Lung (tissue), 12 donors: ENCODE results near the gene HECTD1. TPM values are rescaled to one million over a fixed set of nuclear protein-coding genes. Genes with fewer than 3 reads are reported as not detected.

ENCODE experiments used
- ATAC-seq: fragments of 200-7000 bp; cut with Tn5 transposase; one replicate; pipeline ENCODE4 v1.9.1; 2020; ENCODE audit warnings: moderate number of reproducible peaks; ENCODE audit not compliant: insufficient read depth, low FRiP score
- DNase-seq, 3 donors: peaks; one replicate each; pipeline ENCODE4 v3.0.0-alpha.2; 2013 to 2017
- H3K27ac ChIP-seq, 2 donors: one replicate each; pipeline ENCODE4 v1.5.1; 2013; ENCODE audit warnings: mild to moderate bottlenecking in 2 of 2, moderate library complexity in 2 of 2, control low read depth in 1 of 2, inconsistent platforms in 1 of 2, low read depth in 1 of 2, low read length in 1 of 2
- H3K27me3 ChIP-seq, 3 donors: one replicate each; pipeline ENCODE4 v1.5.1; 2013; ENCODE audit warnings: low read length in 2 of 3; ENCODE audit not compliant: control insufficient read depth in 3 of 3, insufficient read depth in 3 of 3
- H3K36me3 ChIP-seq, 4 donors: one replicate each; pipeline ENCODE4 v1.5.1; 2013; ENCODE audit warnings: low read length in 4 of 4, mild to moderate bottlenecking in 1 of 4, moderate library complexity in 1 of 4; ENCODE audit not compliant: control insufficient read depth in 4 of 4, insufficient read depth in 4 of 4
- H3K4me1 ChIP-seq, 5 donors: one replicate each; pipeline ENCODE4 v1.5.1; 2013; ENCODE audit warnings: low read length in 5 of 5, mild to moderate bottlenecking in 2 of 5, moderate library complexity in 1 of 5; ENCODE audit not compliant: control insufficient read depth in 5 of 5, insufficient read depth in 5 of 5
- H3K4me3 ChIP-seq: one replicate; pipeline ENCODE4 v1.5.1; 2013; ENCODE audit warnings: mild to moderate bottlenecking, control low read depth, moderate library complexity
- H3K9ac ChIP-seq, 2 donors: one replicate each; pipeline ENCODE4 v1.5.1; 2013; ENCODE audit warnings: low read length in 2 of 2, control low read depth in 1 of 2; ENCODE audit not compliant: insufficient read depth in 1 of 2
- H3K9me3 ChIP-seq, 4 donors: one replicate each; pipeline ENCODE4 v1.5.1; 2013; ENCODE audit warnings: low read length in 3 of 4, mild to moderate bottlenecking in 1 of 4, moderate library complexity in 1 of 4; ENCODE audit not compliant: control insufficient read depth in 4 of 4, insufficient read depth in 3 of 4
- WGBS, 2 donors: extraction: QIAGEN DNeasy Blood & Tissue Kit; methylation state at CpG; one replicate each; pipeline ENCODE4 v1.1.7; 2013; 5-methylcytosine and 5-hydroxymethylcytosine counted together
- polyA plus RNA-seq, 2 donors: library from polyadenylated mRNA; stranded (reverse); fragments of 200-250 nt; gene quantifications; one replicate each; pipeline ENCODE4 v1.2.1, GENCODE V29; 2013
- total RNA-seq, 2 donors: library from RNA; depleted of rRNA in 1 of 2; stranded (reverse); fragments of >200 nt in 1 of 2; gene quantifications; one replicate each; pipeline ENCODE4 v1.2.1, GENCODE V29; 2014 to 2021
- TF ChIP-seq, protein P1 (sequence below): IDR thresholded peaks from 2 replicates; pipeline ENCODE4 v1.5.1; 2012; ENCODE audit warnings: mild to moderate bottlenecking; ENCODE audit errors: control extremely low read depth, extremely low read depth
- donor health status: control.
- donor health status: control.
- donor health status: Bipolar disorder and iron deficiency.
- donor health status: healthy.
- donor health status: DM: yes; HTN: yes; CAD: no.

The HECTD1 gene
- total and polyA plus RNA-seq, 4 donors: 44.8 to 399 (median 97.9) TPM

DNA sequence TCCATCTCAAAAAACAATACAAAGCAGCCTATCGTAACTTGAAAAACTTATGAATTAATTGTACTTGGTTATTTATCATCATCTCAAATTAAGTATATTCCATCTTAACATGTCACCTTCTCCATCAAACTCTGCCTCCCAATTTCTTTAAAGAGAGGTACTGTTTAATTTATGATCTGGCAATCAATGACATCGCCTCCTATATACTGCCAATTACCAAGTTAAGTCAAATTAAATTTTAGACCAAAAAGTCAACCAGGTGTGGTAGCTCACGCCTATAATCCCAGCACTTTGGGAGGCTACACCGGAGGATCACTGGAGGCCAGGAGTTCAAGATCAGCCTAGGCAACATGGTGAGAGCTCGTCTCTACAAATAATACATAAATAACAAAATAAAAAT is 37.7 kb downstream of the HECTD1 start:
- WGBS, 2 donors: 96 to 99% methylated on average over 5 of the region's 5 CpGs

DNA sequence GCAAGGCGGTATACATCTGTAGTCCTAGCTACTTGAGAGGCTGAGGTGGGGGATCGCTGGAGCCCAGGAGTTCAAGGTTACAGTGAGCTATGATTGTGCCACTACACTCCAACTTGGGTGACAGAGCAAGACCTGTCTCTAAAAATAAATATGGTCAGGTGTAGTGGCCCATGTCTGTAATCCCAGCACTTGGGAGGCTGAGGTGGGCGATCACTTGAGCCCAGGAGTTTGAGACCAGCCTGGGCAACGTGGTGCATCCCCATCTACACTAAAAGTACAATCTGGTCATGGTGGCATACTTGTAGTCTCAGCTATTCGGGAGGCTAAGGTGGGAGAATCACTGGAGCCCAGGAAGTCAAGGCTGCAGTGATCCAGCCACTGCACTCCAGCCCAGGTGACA is 40.6 kb downstream of the HECTD1 start:
- WGBS, 2 donors: 98 to 99% methylated on average over 5 of the region's 5 CpGs
- Histone ChIP-seq H3K36me3 (peaks cover 18 to 60% (median 27%) of the 10 kb centered on the region in 4 donors), H3K27me3 (no peaks in the 10 kb centered on the region), H3K4me3 (no peak overlapping the region), H3K9me3 (no peaks in the 10 kb centered on the region), H3K9ac (no peak overlapping the region), H3K4me1 (peaks cover 0 to 9% (median 3%) of the 10 kb centered on the region in 5 donors), H3K27ac (no peak overlapping the region)
- ATAC-seq: no peak
- DNase-seq: no peak
- TF ChIP-seq, protein P1, sequence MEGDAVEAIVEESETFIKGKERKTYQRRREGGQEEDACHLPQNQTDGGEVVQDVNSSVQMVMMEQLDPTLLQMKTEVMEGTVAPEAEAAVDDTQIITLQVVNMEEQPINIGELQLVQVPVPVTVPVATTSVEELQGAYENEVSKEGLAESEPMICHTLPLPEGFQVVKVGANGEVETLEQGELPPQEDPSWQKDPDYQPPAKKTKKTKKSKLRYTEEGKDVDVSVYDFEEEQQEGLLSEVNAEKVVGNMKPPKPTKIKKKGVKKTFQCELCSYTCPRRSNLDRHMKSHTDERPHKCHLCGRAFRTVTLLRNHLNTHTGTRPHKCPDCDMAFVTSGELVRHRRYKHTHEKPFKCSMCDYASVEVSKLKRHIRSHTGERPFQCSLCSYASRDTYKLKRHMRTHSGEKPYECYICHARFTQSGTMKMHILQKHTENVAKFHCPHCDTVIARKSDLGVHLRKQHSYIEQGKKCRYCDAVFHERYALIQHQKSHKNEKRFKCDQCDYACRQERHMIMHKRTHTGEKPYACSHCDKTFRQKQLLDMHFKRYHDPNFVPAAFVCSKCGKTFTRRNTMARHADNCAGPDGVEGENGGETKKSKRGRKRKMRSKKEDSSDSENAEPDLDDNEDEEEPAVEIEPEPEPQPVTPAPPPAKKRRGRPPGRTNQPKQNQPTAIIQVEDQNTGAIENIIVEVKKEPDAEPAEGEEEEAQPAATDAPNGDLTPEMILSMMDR: no peak

More for the DNA sequence above, 37.7 kb downstream of the HECTD1 start:
- Histone ChIP-seq H3K36me3 (peaks cover 17 to 65% (median 28%) of the 10 kb centered on the region in 4 donors), H3K27ac (no peak overlapping the region), H3K9ac (no peak overlapping the region), H3K4me3 (no peak overlapping the region), H3K27me3 (no peaks in the 10 kb centered on the region), H3K4me1 (peaks cover 0 to 11% (median 0%) of the 10 kb centered on the region in 5 donors), H3K9me3 (no peaks in the 10 kb centered on the region)
- TF ChIP-seq, protein P1: no peak
- ATAC-seq (no peak), DNase-seq (no peak)

DNA sequence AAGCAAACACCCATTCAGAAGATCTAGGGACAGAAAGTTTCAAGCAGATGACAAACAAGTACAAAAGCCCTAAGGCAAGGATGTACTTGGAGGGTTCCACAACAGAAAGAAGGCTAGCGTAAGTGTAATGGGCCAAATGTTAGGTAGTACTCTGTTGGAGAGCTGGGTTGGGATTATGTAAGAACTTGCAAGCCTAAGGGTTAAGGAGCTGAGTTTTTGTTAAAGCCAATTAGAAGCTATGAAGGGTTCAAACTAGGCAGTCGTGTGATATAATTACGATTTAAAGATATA is 41.4 kb downstream of the HECTD1 start:
- peaks cover 18 to 62% (median 29%) of the 10 kb centered on the region in 4 donors for H3K36me3 ChIP-seq
- no peak overlapping the region for H3K9ac ChIP-seq
- H3K9me3 ChIP-seq: no peaks in the 10 kb centered on the region
- peak in 1 of 3 donors; percentile 4 for DNase-seq
- 66 to 92% methylated on average over 3 of the region's 3 CpGs for WGBS, 2 donors
- TF ChIP-seq, protein P1: no peak
- ATAC-seq: no peak
- H3K4me3 ChIP-seq: no peak overlapping the region
- H3K27ac ChIP-seq: peak overlapping the region; percentile 47 to 65
- H3K27me3 ChIP-seq: no peaks in the 10 kb centered on the region
- peaks cover 0 to 9% (median 3%) of the 10 kb centered on the region in 5 donors for H3K4me1 ChIP-seq

DNA sequence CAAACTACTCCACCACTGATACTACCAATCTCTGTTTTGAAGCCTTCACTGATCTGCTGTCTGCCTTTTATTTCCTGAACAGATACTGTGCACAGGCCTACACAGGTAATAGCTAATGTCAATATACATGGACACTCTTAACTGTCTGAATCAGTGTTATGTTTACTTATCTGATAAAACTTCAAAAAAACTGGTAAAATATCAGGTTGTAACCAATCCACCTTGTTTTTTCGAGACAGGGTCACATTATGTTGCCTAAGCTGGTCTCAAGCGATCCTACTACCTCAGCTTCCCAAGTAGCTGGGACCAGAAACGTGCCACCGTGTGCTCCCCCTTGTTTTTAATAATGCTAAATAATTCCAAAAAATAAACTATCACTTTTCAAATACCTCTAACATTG is 43.5 kb downstream of the HECTD1 start:
- no peak overlapping the region for H3K4me3 ChIP-seq
- TF ChIP-seq, protein P1: no peak
- no peak overlapping the region for H3K9ac ChIP-seq
- H3K4me1 ChIP-seq: peaks cover 0 to 9% (median 3%) of the 10 kb centered on the region in 5 donors
- no peak for ATAC-seq
- H3K27me3 ChIP-seq: no peaks in the 10 kb centered on the region
- no peak overlapping the region for H3K27ac ChIP-seq
- H3K36me3 ChIP-seq: peaks cover 18 to 52% (median 23%) of the 10 kb centered on the region in 4 donors
- H3K9me3 ChIP-seq: no peaks in the 10 kb centered on the region
- DNase-seq: no peak
- 78 to 89% methylated on average over 4 of the region's 4 CpGs for WGBS, 2 donors
